SK-N-SH treated with all-trans-retinoic acid at 6 μM for 48 hours (cell line): ENCODE measurements around the gene CRYBG3.

ENCODE experiments used
- ATAC-seq: fragments of 200-7000 bp; cut with Tn5 transposase; 3 replicates; pipeline ENCODE4 v1.9.1; 2020; ENCODE audit warnings: mild to moderate bottlenecking, moderate library complexity
- ARNTL ChIP-seq: fragments of 450-650 bp; formaldehyde crosslinking; IDR thresholded peaks from 2 replicates; pipeline ENCODE4 v1.5.0; 2020; ENCODE audit warnings: low read depth, mild to moderate bottlenecking, moderate library complexity, borderline replicate concordance
- BACH2 ChIP-seq: fragments of 250-450 bp; sonication (Bioruptor Pico); IDR thresholded peaks from 2 replicates; pipeline ENCODE4 v1.9.0; 2021; ENCODE audit warnings: mild to moderate bottlenecking, borderline replicate concordance
- CREB5 ChIP-seq: fragments of 250-450 bp; sonication (Bioruptor Pico); IDR thresholded peaks from 2 replicates; pipeline ENCODE4 v1.5.1; 2020; ENCODE audit warnings: low read depth, mild to moderate bottlenecking, moderate library complexity
- CSDC2 ChIP-seq: fragments of 250-450 bp; sonication (Bioruptor Pico); IDR thresholded peaks from 2 replicates; pipeline ENCODE4 v1.5.0; 2020; ENCODE audit warnings: mild to moderate bottlenecking, moderate library complexity
- GLIS3 ChIP-seq: fragments of 250-450 bp; sonication (Bioruptor Pico); IDR thresholded peaks from 2 replicates; pipeline ENCODE4 v1.5.0; 2020; ENCODE audit warnings: mild to moderate bottlenecking, moderate library complexity
- ISL1 ChIP-seq: fragments of 250-450 bp; sonication (Bioruptor Pico); IDR thresholded peaks from 2 replicates; pipeline ENCODE4 v2.1.2; 2022; ENCODE audit warnings: mild to moderate bottlenecking, moderate library complexity
- OSR1 ChIP-seq: fragments of 250-450 bp; sonication (Bioruptor Pico); IDR thresholded peaks from 2 replicates; pipeline ENCODE4 v1.8.0; 2022; ENCODE audit warnings: moderate library complexity, mild to moderate bottlenecking, inconsistent platforms
- POU6F1 ChIP-seq: fragments of 250-450 bp; sonication (Bioruptor Pico); IDR thresholded peaks from 2 replicates; pipeline ENCODE4 v1.8.0; 2021; ENCODE audit warnings: low read depth, mild to moderate bottlenecking, moderate library complexity, borderline replicate concordance
- PPARA ChIP-seq: fragments of 250-450 bp; sonication (Bioruptor Pico); IDR thresholded peaks from 2 replicates; pipeline ENCODE4 v1.5.0; 2020; ENCODE audit warnings: mild to moderate bottlenecking, borderline replicate concordance
- RARB ChIP-seq: fragments of 250-450 bp; sonication (Bioruptor Pico); IDR thresholded peaks from 2 replicates; pipeline ENCODE4 v1.8.0; 2021; ENCODE audit warnings: mild to moderate bottlenecking, moderate library complexity
- TCF4 ChIP-seq: fragments of 250-450 bp; sonication (Bioruptor Pico); IDR thresholded peaks from 2 replicates; pipeline ENCODE4 v1.8.0; 2021; ENCODE audit warnings: mild to moderate bottlenecking, moderate library complexity, borderline replicate concordance
- TOX ChIP-seq: fragments of 250-450 bp; sonication (Bioruptor Pico); IDR thresholded peaks from 2 replicates; pipeline ENCODE4 v1.8.0; 2021; ENCODE audit warnings: mild to moderate bottlenecking, moderate library complexity, borderline replicate concordance
- TSHZ2 ChIP-seq: fragments of 250-450 bp; sonication (Bioruptor Pico); IDR thresholded peaks from 2 replicates; pipeline ENCODE4 v1.5.0; 2020; ENCODE audit warnings: mild to moderate bottlenecking, moderate library complexity
- ZFP3 ChIP-seq: fragments of 250-450 bp; sonication (Bioruptor Pico); IDR thresholded peaks from 2 replicates; pipeline ENCODE4 v1.5.0; 2020; ENCODE audit warnings: mild to moderate bottlenecking, moderate library complexity
- ZFP30 ChIP-seq: fragments of 450-650 bp; formaldehyde crosslinking; IDR thresholded peaks from 2 replicates; pipeline ENCODE4 v1.5.0; 2022; ENCODE audit warnings: mild to moderate bottlenecking, moderate library complexity
- ZNF565 ChIP-seq: fragments of 450-650 bp; formaldehyde crosslinking; conservative IDR thresholded peaks from 2 replicates; pipeline ENCODE4 v1.5.0; 2020; ENCODE audit warnings: low read depth, mild to moderate bottlenecking, moderate library complexity
- ZNF70 ChIP-seq: fragments of 450-650 bp; formaldehyde crosslinking; IDR thresholded peaks from 2 replicates; pipeline ENCODE4 v1.5.0; 2020; ENCODE audit warnings: mild to moderate bottlenecking, moderate library complexity
- ZNF8 ChIP-seq: fragments of 450-650 bp; formaldehyde crosslinking; IDR thresholded peaks from 2 replicates; pipeline ENCODE4 v1.5.0; 2020; ENCODE audit warnings: mild to moderate bottlenecking, moderate library complexity

Gene CRYBG3

GRCh38 chr3:97884586-97885123 is 62.8 kb downstream of the CRYBG3 start (continued):
- TF ChIP-seq TSHZ2 (CRISPR knock-in tag) (no peak), ZNF565 (no peak), RARB (CRISPR knock-in tag) (no peak), CSDC2 (CRISPR knock-in tag) (no peak), OSR1 (CRISPR knock-in tag) (no peak)

- no peak for ATAC-seq
- no peak for TF ChIP-seq OSR1 (CRISPR knock-in tag)
- no peak for TF ChIP-seq TSHZ2 (CRISPR knock-in tag)
- no peak for TF ChIP-seq ZNF565
- no peak for TF ChIP-seq CSDC2 (CRISPR knock-in tag)
- TF ChIP-seq ZFP3: no peak
- no peak for TF ChIP-seq BACH2 (CRISPR knock-in tag)
Observed at GRCh38 chr3:97885931-97886824, 64.4 kb downstream of the CRYBG3 start.

GRCh38 chr3:97889814-97890213 is 68.0 kb downstream of the CRYBG3 start:
- TF ChIP-seq ZNF70 (CRISPR knock-in tag): no peak
- no peak for TF ChIP-seq RARB (CRISPR knock-in tag)
- no peak for TF ChIP-seq CSDC2 (CRISPR knock-in tag)
- TF ChIP-seq ZNF565: no peak
- no peak for TF ChIP-seq TOX
- no peak for TF ChIP-seq ARNTL (CRISPR knock-in tag)
- TF ChIP-seq ZFP30 (CRISPR knock-in tag): no peak
- no peak for TF ChIP-seq TCF4
- no peak for TF ChIP-seq BACH2 (CRISPR knock-in tag)
- TF ChIP-seq CREB5 (CRISPR knock-in tag): no peak
- TF ChIP-seq ZNF8 (CRISPR knock-in tag): no peak
- TF ChIP-seq POU6F1 (CRISPR knock-in tag): no peak
- no peak for TF ChIP-seq GLIS3 (CRISPR knock-in tag)
- no peak for TF ChIP-seq TSHZ2 (CRISPR knock-in tag)
- no peak for TF ChIP-seq PPARA (CRISPR knock-in tag)
- no peak for TF ChIP-seq OSR1 (CRISPR knock-in tag)
- no peak for TF ChIP-seq ISL1 (CRISPR knock-in tag)
- TF ChIP-seq ZFP3: no peak
- ATAC-seq: no peak
